ENCODE measurements around the gene FOXO3. TPM values are rescaled to one million over a fixed set of nuclear protein-coding genes. Genes with fewer than 3 reads are reported as not detected.

FOXO3 gene
- total and polyA plus RNA-seq, 2 experiments from 2014 or later, result 19.7 to 36.6 TPM

DNA sequence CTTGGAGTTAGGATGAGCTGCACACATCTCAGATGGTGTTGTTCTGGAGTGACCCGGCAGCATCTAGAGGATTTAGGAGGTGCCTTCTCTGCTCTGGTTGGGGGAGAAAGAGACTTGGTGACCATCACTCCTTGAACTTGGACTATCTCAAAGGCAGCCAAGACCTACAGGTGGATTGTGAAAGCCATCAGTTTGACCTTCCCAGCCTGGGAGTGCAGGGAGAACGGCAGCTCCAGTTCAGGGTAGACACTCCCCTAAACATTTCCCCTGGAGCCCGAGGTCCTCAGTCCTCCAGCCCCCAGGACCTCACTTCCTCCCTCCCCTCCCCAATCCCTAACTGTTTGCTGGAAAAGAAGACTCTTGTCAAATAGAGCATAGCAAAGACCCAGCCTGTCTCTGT, 158.8 kb downstream of the FOXO3 start:
- WGBS, 2 experiments (ENCODE audit: low coverage in 1 of 2, low lambda C conversion rate in 2 of 2, missing lambda C conversion rate in 2 of 2), result 100% methylated on average over 2 to 3 of the region's 3 CpGs
- Histone ChIP-seq H3K27ac (no peak overlapping the region), H3K27me3 (replicated peaks; ENCODE audit: insufficient read depth) (no peaks in the 10 kb centered on the region), H3K9me3 (ENCODE audit: low read depth) (no peaks in the 10 kb centered on the region), H4K20me1 (ENCODE audit: insufficient read depth) (no peaks in the 10 kb centered on the region), H2AFZ (no peak overlapping the region), H3K79me2 (ENCODE audit: insufficient read depth) (no peaks in the 10 kb centered on the region), H3K9ac (no peak overlapping the region), H3K4me3 (no peak overlapping the region), H3K4me1 (ENCODE audit: insufficient read depth) (0 out of 2 replicates have a peak, but pooled peaks cover under 1% of the 10 kb centered on the region), H3K4me2 (ENCODE audit: unreplicated experiment) (no peak overlapping the region), H3K36me3 (ENCODE audit: low read depth) (no peaks in the 10 kb centered on the region), H3F3A (ENCODE audit: insufficient read depth) (no peaks in the 10 kb centered on the region), H3K9me2 (ENCODE audit: insufficient read depth) (no peaks in the 10 kb centered on the region)
- DNase-seq, result no peak
- in situ Hi-C loops (cut with MboI), result no loop called here
- TF ChIP-seq EZH2phosphoT487 (IDR thresholded peaks at IDR 0.05; ENCODE audit: insufficient read depth, low read depth) (no peak), EZH2 (IDR thresholded peaks at IDR 0.05; ENCODE audit: insufficient read depth, poor library complexity, severe bottlenecking) (no peak)

DNA sequence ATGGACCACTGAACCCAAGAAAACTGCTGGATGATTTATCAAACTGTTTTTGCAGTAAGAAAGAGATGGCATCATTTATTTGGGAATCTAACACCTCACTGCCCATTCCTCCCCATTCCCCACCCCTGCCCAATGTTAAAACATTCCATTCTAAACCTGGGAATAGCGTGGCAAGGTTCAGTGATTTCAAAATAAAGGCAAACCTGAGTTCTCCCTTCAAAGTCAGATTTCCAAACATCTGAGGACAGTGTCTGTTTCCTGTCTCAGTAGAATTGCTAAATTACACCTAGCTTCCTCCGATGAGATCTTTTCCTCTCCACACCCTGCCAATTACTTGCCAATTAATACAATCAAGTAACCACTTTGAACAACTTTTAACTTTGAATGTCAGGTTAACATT, 160.1 kb downstream of the FOXO3 start:
- no peaks in the 10 kb centered on the region for H3K9me3 ChIP-seq (ENCODE audit: low read depth)
- H3K4me1 ChIP-seq (ENCODE audit: insufficient read depth), result no peaks in the 10 kb centered on the region
- in situ Hi-C loops (cut with MboI), result no loop called here
- H3K27me3 ChIP-seq (replicated peaks; ENCODE audit: insufficient read depth), result no peaks in the 10 kb centered on the region
- no peak for DNase-seq
- H3F3A ChIP-seq (ENCODE audit: insufficient read depth), result no peaks in the 10 kb centered on the region
- no peak overlapping the region for H3K4me2 ChIP-seq (ENCODE audit: unreplicated experiment)
- H3K4me3 ChIP-seq, result no peak overlapping the region
- no peak overlapping the region for H2AFZ ChIP-seq
- H4K20me1 ChIP-seq (ENCODE audit: insufficient read depth), result no peaks in the 10 kb centered on the region
- H3K79me2 ChIP-seq (ENCODE audit: insufficient read depth), result no peaks in the 10 kb centered on the region
- no peaks in the 10 kb centered on the region for H3K36me3 ChIP-seq (ENCODE audit: low read depth)
- 92 to 97% methylated on average over 2 of the region's 2 CpGs for WGBS, 2 experiments (ENCODE audit: low coverage in 1 of 2, low lambda C conversion rate in 2 of 2, missing lambda C conversion rate in 2 of 2)
- no peak overlapping the region for H3K27ac ChIP-seq
- H3K9me2 ChIP-seq (ENCODE audit: insufficient read depth), result no peaks in the 10 kb centered on the region
- no peak for TF ChIP-seq EZH2 (IDR thresholded peaks at IDR 0.05; ENCODE audit: insufficient read depth, poor library complexity, severe bottlenecking)
- no peak for TF ChIP-seq EZH2phosphoT487 (IDR thresholded peaks at IDR 0.05; ENCODE audit: insufficient read depth, low read depth)
- no peak overlapping the region for H3K9ac ChIP-seq

DNA sequence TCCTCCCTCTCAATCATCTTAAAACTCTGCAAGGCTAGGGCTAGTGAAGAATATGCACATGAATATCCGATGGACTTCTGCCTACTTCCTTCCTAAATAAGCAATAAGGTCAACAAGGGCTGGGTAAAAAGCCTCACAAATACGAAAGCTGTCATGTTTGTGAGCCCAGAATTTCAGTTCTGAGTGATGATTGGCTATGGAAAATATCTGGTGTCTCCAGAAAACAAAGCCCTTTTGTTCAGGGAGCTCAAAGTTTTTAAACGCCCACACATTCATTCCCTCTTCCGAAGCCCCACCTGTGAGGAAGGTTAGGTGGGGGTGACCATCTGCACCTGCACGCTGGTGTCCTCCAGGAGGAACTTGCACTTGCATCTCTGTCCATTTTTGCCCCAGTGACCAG, 160.6 kb downstream of the FOXO3 start:
- H3K27me3 ChIP-seq (replicated peaks; ENCODE audit: insufficient read depth), result no peaks in the 10 kb centered on the region
- H3K27ac ChIP-seq, result no peak overlapping the region
- in situ Hi-C loops (cut with MboI), result no loop called here
- WGBS, 2 experiments (ENCODE audit: low coverage in 1 of 2, low lambda C conversion rate in 2 of 2, missing lambda C conversion rate in 2 of 2), result 84 to 87% methylated on average over 5 of the region's 5 CpGs
- H3K9me2 ChIP-seq (ENCODE audit: insufficient read depth), result no peaks in the 10 kb centered on the region
- no peaks in the 10 kb centered on the region for H3F3A ChIP-seq (ENCODE audit: insufficient read depth)
- H3K4me1 ChIP-seq (ENCODE audit: insufficient read depth), result no peaks in the 10 kb centered on the region
- TF ChIP-seq EZH2 (IDR thresholded peaks at IDR 0.05; ENCODE audit: insufficient read depth, poor library complexity, severe bottlenecking) (no peak), EZH2phosphoT487 (IDR thresholded peaks at IDR 0.05; ENCODE audit: insufficient read depth, low read depth) (no peak)
- no peaks in the 10 kb centered on the region for H3K36me3 ChIP-seq (ENCODE audit: low read depth)
- H3K9ac ChIP-seq, result no peak overlapping the region
- H2AFZ ChIP-seq, result no peak overlapping the region
- H3K4me3 ChIP-seq, result no peak overlapping the region
- no peaks in the 10 kb centered on the region for H3K9me3 ChIP-seq (ENCODE audit: low read depth)
- DNase-seq, result no peak
- no peak overlapping the region for H3K4me2 ChIP-seq (ENCODE audit: unreplicated experiment)
- H3K79me2 ChIP-seq (ENCODE audit: insufficient read depth), result no peaks in the 10 kb centered on the region
- H4K20me1 ChIP-seq (ENCODE audit: insufficient read depth), result no peaks in the 10 kb centered on the region

DNA sequence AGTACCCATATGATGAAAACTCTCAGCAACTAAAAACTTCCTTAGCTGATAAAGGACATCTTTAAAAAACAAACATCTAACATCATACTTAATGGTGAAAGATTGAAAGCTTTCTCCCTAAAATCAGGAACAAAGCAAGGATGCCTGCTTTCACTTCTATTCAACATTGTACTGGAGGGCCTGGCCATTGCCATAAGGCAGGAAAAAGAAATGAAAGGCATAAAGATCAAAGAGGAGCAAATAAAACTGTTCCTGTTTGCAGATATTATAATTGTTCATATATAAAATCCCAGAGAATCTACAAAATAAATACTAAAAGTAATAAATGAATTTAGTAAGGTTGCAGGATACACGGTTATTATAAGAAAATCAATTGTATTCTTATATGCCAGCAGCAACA, 162.9 kb downstream of the FOXO3 start:
- no peaks in the 10 kb centered on the region for H3K9me2 ChIP-seq (ENCODE audit: insufficient read depth)
- H4K20me1 ChIP-seq (ENCODE audit: insufficient read depth), result no peaks in the 10 kb centered on the region
- in situ Hi-C loops (cut with MboI), result no loop called here
- no peak for DNase-seq
- H3K4me1 ChIP-seq (ENCODE audit: insufficient read depth), result no peaks in the 10 kb centered on the region
- no peak overlapping the region for H3K4me2 ChIP-seq (ENCODE audit: unreplicated experiment)
- no peak overlapping the region for H3K4me3 ChIP-seq
- no peak for TF ChIP-seq EZH2phosphoT487 (IDR thresholded peaks at IDR 0.05; ENCODE audit: insufficient read depth, low read depth)
- no peak for TF ChIP-seq EZH2 (IDR thresholded peaks at IDR 0.05; ENCODE audit: insufficient read depth, poor library complexity, severe bottlenecking)
- WGBS, 2 experiments (ENCODE audit: low coverage in 1 of 2, low lambda C conversion rate in 2 of 2, missing lambda C conversion rate in 2 of 2), result 92 to 100% methylated on average over 1 of the region's 1 CpG
- no peak overlapping the region for H3K9ac ChIP-seq
- H3K36me3 ChIP-seq (ENCODE audit: low read depth), result no peaks in the 10 kb centered on the region
- no peaks in the 10 kb centered on the region for H3F3A ChIP-seq (ENCODE audit: insufficient read depth)
- H3K79me2 ChIP-seq (ENCODE audit: insufficient read depth), result no peaks in the 10 kb centered on the region
- H3K27ac ChIP-seq, result no peak overlapping the region
- no peak overlapping the region for H2AFZ ChIP-seq
- H3K27me3 ChIP-seq (replicated peaks; ENCODE audit: insufficient read depth), result no peaks in the 10 kb centered on the region
- no peaks in the 10 kb centered on the region for H3K9me3 ChIP-seq (ENCODE audit: low read depth)

Data from GM23248 (cell line).